ENCODE results near the gene C20orf173. TPM values are rescaled to one million over a fixed set of nuclear protein-coding genes. Genes with fewer than 3 reads are reported as not detected.

The C20orf173 gene
- total RNA-seq, 1 donor from 2014 or later = not detected

DNA sequence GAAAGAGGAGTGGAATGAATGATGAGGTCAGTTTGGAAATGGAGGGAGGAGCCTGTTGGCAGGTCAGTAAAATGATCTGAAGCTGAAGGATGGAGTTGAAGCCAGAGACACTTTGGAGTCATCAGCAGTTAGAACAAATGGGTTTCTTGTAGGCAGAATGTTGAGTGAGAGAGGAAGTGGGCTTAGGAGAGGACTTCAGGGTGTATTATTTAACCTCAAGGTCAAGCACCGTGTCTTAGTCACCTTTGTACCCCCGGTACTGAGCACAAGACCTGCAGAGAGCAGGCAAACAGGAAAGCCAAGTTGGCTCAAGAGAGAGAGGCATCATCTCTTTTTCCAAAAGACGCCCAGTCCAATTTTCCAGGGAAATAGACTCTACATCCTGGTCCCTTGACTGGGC is 23.3 kb downstream of the C20orf173 start:
- DNase-seq = no peak

DNA sequence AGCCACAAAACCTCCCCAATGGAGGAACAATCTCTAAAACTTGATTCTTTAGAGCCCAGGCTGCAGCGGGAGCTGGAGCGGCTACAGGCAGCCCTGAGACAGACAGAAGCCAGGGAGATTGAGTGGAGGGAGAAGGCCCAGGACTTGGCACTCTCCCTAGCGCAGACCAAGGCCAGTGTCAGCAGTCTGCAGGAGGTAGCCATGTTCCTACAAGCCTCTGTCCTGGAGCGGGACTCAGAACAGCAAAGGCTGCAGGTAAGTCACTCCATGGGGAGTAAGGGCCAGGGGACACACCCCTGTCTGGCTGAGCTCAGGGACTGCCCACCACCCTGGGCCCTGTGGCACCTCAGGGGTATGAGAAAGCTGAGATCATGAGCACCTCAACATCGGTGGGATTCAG is 24.7 kb downstream of the C20orf173 start:
- DNase-seq = no peak

DNA sequence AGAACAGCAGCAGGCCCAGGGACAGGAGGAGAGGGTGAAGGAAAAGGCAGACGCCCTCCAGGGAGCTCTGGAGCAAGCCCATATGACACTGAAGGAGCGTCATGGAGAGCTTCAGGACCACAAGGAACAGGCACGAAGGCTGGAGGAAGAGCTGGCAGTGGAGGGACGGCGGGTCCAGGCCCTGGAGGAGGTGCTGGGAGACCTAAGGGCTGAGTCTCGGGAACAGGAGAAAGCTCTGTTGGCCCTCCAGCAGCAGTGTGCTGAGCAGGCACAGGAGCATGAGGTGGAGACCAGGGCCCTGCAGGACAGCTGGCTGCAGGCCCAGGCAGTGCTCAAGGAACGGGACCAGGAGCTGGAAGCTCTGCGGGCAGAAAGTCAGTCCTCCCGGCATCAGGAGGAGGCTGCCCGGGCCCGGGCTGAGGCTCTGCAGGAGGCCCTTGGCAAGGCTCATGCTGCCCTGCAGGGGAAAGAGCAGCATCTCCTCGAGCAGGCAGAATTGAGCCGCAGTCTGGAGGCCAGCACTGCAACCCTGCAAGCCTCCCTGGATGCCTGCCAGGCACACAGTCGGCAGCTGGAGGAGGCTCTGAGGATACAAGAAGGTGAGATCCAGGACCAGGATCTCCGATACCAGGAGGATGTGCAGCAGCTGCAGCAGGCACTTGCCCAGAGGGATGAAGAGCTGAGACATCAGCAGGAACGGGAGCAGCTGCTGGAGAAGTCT is 25.5 kb downstream of the C20orf173 start:
- DNase-seq = no peak

DNA sequence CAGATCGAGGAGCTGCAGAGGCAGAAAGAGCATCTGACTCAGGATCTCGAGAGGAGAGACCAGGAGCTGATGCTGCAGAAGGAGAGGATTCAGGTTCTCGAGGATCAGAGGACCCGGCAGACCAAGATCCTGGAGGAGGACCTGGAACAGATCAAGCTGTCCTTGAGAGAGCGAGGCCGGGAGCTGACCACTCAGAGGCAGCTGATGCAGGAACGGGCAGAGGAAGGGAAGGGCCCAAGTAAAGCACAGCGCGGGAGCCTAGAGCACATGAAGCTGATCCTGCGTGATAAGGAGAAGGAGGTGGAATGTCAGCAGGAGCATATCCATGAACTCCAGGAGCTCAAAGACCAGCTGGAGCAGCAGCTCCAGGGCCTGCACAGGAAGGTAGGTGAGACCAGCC is 26.2 kb downstream of the C20orf173 start:
- no peak for DNase-seq

DNA sequence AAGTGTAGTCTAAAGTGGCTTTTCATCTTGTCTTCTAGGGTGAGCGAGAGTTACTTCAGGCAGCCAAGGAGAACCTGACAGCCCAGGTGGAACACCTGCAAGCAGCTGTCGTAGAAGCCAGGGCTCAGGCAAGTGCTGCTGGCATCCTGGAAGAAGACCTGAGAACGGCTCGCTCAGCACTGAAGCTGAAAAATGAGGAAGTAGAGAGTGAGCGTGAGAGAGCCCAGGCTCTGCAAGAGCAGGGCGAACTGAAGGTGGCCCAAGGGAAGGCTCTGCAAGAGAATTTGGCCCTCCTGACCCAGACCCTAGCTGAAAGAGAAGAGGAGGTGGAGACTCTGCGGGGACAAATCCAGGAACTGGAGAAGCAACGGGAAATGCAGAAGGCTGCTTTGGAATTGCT is 27.1 kb downstream of the C20orf173 start:
- no peak for DNase-seq

DNA sequence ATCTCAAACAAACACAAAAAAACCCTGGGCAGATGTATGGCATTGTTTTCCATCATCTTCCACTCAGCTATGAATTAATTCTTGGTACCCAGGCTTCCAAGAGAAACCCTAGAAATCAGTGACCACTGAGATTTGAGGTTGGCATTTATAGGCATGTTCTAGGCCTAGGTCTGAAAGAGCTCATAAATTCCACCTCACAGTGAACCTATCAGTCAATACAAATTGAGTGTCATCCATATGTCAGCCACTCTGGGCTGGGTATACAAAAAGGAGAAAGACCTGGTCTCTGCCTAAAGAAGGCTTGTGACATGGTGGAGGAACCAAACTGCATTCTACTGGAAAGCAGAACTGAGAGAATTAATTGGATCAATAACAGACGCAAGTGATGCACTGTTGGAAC is 30.2 kb downstream of the C20orf173 start:
- no peak for DNase-seq

DNA sequence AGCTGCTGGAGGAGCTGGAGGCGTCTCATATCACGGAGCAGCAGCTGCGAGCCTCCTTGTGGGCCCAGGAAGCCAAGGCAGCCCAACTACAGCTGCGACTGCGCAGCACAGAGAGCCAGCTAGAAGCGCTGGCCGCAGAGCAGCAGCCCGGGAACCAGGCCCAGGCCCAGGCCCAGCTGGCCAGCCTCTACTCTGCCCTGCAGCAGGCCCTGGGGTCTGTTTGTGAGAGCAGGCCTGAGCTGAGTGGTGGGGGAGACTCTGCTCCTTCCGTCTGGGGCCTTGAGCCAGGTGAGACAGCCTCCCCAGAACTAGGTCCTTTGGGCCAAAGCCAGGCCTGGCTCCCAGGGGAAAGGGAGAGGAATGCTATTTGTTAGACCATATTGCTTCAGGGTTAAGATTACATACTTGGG is 31.7 kb downstream of the C20orf173 start:
- DNase-seq = no peak

DNA sequence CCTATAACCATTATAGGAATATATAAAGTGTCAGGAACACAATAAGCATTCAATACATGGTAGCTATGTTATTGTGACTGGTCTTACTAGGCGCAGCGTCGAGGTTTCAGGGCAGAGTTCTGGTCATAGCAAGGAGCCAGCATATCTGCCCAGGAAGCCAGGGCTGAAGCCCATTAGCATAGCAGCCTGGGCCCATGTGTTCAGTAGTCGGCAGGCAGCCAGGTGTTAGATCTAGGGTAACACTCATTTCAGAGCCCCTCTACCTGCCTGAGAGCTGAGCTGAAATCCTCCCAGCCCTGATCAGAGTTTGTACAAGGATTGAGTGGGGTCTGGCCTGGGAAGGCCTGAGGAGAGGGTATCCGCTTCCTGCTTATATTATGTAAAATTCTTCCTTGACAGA is 32.1 kb downstream of the C20orf173 start:
- DNase-seq = no peak

DNA sequence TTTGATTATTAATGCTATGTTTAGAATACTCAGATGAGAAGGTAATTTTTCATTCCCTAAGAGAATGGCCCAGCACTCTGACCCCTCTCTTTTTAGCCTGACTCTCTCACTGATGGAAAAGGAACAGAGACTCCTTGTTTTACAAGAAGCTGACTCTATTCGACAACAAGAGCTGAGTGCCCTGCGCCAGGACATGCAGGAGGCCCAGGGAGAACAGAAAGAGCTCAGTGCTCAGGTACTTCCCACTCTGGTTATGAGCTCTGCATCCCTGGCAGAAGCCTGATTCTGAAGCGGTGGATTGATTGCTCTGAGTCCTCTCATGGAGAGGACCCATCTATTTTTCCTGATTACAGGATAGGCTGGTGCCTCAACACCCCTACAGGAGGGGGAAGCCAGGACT is 33.0 kb downstream of the C20orf173 start:
- DNase-seq = no peak

DNA sequence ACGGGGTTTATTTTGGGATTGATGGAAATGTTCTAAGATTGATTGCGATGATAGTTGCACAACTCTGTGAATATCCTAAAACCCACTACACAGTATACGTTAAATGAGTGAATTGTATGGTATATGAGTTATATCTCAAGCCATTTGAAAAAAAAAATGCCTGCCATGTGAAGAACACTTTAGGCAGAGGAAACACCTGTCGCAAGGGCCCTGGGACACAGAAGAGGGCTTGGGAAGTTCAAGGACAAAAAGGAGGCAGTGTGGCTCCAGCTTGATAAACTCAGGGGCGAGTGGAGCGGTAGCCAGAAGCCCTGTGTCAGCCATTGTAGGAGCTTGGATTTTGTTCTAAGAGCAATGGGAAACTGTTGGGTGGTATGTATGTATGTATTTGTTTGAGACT is 37.1 kb downstream of the C20orf173 start:
- DNase-seq = no peak

DNA sequence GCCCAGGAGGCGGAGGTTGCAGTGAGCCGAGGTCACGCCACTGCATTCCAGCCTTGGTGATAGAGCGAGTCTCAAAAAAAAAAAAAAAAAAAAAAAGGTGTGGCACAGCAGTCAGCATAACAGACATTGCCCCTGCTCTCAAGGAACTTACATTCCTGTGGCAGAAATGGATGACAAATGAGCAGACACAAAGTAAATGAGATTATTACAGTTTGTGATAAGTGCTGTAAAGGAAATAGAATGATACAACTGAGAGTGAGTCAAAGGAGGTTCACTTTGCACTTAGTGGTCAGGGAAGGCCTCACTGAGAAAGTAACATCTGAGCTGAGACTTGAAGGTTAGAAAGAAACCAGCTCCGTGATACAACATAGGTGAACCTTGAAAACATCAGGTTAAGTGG is 37.6 kb downstream of the C20orf173 start:
- DNase-seq = no peak

DNA sequence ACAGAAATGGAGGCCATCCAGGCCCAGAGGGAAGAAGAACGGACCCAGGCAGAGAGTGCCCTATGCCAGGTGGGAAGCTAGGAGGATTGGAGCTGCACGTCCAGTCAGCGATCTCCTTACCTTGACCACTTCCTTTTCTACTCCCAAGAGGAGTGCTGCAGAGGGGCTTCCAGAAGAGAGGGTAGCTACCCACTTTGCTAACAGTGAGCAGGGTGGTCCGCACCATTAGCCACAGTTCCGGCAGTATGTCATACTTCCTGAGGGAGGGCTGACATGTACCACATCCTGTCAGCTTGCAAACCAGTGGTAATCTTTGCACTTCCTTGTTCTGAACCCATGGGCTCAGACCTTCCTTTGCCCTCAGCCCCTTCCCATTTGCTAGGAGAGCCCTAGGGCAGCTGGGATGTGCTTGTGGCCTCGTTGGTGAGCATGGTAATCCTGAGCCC is 38.7 kb downstream of the C20orf173 start:
- DNase-seq = peak; percentile 45

DNA sequence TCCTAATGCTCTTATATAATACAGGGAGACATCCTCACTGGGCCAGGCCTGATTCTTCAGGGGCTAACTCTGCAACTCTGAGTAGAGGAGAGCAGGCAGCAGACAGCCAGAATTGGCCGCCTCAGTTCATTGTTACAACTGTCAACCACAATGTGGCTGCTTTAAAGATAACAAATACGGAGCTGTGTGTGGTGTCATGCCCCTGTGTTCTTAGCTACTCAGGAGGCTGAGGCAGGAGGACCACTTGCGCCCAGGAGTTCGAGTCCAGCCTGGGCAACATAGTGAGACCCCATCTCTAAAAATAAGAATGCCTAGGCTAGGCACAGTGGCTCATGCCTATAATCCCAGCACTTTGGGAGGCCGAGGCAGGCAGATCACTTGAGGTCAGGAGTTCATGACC is 39.7 kb downstream of the C20orf173 start:
- no peak for DNase-seq

DNA sequence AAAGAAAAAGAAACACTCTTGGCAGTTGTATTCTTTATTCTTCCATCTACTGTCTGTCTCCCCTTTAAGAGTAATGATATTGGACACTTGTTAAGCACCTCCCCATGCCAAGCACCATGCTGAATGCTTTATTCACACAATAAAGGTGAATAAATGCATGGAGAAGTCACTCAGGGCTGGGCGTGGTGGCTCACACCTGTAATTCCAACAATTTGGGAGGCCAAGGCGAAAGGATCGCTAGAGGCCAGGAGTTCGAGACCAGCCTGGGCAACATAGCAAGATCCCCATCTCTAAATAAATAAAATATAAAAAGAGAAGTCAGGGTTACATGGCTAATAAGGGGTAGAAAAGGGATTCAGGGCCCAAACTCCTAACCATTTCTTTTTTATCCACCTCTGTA is 42.0 kb downstream of the C20orf173 start:
- DNase-seq = no peak

DNA sequence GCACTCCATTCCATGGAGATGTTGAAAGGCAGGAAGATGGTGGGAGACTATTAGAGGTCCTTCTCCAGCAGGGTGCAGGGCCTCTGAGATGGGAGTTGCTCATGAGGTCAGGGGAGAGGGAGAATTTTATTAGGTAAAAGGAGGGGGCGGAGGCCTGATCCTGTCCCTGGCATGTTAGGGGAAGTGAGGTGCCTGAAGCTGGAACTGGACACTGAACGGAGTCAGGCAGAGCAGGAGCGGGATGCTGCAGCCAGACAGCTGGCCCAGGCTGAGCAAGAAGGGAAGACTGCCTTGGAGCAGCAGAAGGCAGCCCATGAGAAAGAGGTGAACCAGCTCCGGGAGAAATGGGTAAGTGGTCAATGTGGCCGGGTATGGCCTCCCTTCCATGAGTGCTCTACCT is 49.7 kb downstream of the C20orf173 start:
- DNase-seq = no peak

DNA sequence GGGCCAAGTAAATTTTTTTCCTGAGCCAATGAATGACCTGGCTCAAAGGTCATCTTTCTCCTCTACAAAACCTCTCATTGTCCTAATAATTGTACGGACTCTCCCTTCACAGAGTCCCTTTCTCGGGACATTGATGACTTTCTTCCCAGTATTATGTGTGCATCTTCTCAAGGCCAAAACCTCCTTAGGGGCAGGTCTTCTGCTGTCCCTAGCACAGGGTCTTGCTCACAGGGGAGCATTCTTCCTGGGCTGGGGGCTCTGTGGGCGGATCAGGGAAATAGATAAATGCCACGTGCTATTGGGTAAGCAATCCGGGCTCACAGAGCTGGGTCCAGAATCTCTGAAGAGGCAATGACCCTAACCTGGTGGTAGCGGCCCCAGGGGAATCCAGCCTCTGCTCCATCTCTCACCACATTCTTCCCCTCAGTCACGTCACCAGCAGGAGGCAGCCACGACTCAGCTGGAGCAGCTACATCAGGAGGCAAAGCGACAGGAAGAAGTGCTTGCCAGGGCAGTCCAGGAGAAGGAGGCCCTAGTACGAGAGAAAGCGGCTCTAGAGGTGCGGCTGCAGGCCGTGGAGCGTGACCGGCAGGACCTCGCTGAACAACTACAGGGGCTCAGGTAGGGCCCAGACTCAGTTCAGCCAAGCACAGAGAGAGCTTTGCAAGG is 50.5 kb downstream of the C20orf173 start:
- peak; percentile 35 for DNase-seq

Other genes with a start within 250 kb of the C20orf173 start
- 147 and 186 TPM in 2 replicates for gene EIF6, start 244.9 kb downstream of the C20orf173 start, total RNA-seq
- gene FAM83C, start 237.2 kb downstream of the C20orf173 start, total RNA-seq = not detected in 2 replicates
- gene UQCC1, start 117.7 kb downstream of the C20orf173 start, total RNA-seq = 20.4 and 22.6 TPM in 2 replicates
- gene GDF5, start 91.4 kb downstream of the C20orf173 start, total RNA-seq = 0.17 and 0.56 TPM in 2 replicates
- gene CEP250, start 74.1 kb downstream of the C20orf173 start, total RNA-seq = 13.4 and 24.2 TPM in 2 replicates
- 256 and 484 TPM in 2 replicates for gene ERGIC3, start 12.4 kb upstream of the C20orf173 start, total RNA-seq
- 10.0 and 19.1 TPM in 2 replicates for gene SPAG4, start 86.2 kb upstream of the C20orf173 start, total RNA-seq
- gene CPNE1, start 135.2 kb upstream of the C20orf173 start, total RNA-seq = 94.5 and 159 TPM in 2 replicates
- 42.5 and 58.1 TPM in 2 replicates for gene RBM12, start 135.2 kb upstream of the C20orf173 start, total RNA-seq
- 12.8 and 28.0 TPM in 2 replicates for gene NFS1, start 169.7 kb upstream of the C20orf173 start, total RNA-seq
- 104 and 241 TPM in 2 replicates for gene ROMO1, start 169.8 kb upstream of the C20orf173 start, total RNA-seq
- gene RBM39, start 212.6 kb upstream of the C20orf173 start, total RNA-seq = 250 and 362 TPM in 2 replicates
- gene PHF20, start 242.4 kb upstream of the C20orf173 start, total RNA-seq = 38.4 and 41.5 TPM in 2 replicates